Measurements from ENCODE around the gene COL28A1. TPM values are rescaled to one million over a fixed set of nuclear protein-coding genes. Genes with fewer than 3 reads are reported as not detected.

Gene COL28A1
- total and polyA plus RNA-seq, 2 experiments from 2014 or later: 0.31 to 0.70 TPM

- TF ChIP-seq, protein P1, sequence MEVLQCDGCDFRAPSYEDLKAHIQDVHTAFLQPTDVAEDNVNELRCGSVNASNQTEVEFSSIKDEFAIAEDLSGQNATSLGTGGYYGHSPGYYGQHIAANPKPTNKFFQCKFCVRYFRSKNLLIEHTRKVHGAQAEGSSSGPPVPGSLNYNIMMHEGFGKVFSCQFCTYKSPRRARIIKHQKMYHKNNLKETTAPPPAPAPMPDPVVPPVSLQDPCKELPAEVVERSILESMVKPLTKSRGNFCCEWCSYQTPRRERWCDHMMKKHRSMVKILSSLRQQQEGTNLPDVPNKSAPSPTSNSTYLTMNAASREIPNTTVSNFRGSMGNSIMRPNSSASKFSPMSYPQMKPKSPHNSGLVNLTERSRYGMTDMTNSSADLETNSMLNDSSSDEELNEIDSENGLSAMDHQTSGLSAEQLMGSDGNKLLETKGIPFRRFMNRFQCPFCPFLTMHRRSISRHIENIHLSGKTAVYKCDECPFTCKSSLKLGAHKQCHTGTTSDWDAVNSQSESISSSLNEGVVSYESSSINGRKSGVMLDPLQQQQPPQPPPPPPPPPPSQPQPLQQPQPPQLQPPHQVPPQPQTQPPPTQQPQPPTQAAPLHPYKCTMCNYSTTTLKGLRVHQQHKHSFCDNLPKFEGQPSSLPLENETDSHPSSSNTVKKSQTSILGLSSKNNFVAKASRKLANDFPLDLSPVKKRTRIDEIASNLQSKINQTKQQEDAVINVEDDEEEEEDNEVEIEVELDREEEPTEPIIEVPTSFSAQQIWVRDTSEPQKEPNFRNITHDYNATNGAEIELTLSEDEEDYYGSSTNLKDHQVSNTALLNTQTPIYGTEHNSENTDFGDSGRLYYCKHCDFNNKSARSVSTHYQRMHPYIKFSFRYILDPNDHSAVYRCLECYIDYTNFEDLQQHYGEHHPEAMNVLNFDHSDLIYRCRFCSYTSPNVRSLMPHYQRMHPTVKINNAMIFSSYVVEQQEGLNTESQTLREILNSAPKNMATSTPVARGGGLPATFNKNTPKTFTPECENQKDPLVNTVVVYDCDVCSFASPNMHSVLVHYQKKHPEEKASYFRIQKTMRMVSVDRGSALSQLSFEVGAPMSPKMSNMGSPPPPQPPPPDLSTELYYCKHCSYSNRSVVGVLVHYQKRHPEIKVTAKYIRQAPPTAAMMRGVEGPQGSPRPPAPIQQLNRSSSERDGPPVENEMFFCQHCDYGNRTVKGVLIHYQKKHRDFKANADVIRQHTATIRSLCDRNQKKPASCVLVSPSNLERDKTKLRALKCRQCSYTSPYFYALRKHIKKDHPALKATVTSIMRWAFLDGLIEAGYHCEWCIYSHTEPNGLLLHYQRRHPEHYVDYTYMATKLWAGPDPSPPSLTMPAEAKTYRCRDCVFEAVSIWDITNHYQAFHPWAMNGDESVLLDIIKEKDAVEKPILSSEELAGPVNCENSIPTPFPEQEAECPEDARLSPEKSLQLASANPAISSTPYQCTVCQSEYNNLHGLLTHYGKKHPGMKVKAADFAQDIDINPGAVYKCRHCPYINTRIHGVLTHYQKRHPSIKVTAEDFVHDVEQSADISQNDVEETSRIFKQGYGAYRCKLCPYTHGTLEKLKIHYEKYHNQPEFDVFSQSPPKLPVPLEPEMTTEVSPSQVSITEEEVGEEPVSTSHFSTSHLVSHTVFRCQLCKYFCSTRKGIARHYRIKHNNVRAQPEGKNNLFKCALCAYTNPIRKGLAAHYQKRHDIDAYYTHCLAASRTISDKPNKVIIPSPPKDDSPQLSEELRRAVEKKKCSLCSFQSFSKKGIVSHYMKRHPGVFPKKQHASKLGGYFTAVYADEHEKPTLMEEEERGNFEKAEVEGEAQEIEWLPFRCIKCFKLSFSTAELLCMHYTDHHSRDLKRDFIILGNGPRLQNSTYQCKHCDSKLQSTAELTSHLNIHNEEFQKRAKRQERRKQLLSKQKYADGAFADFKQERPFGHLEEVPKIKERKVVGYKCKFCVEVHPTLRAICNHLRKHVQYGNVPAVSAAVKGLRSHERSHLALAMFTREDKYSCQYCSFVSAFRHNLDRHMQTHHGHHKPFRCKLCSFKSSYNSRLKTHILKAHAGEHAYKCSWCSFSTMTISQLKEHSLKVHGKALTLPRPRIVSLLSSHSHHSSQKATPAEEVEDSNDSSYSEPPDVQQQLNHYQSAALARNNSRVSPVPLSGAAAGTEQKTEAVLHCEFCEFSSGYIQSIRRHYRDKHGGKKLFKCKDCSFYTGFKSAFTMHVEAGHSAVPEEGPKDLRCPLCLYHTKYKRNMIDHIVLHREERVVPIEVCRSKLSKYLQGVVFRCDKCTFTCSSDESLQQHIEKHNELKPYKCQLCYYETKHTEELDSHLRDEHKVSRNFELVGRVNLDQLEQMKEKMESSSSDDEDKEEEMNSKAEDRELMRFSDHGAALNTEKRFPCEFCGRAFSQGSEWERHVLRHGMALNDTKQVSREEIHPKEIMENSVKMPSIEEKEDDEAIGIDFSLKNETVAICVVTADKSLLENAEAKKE (CRISPR knock-in tag; IDR thresholded peaks at IDR 0.05): no peak
- TF ChIP-seq ETS1 (IDR thresholded peaks at IDR 0.05) (no peak), CREB1 (CRISPR knock-in tag; IDR thresholded peaks at IDR 0.05; ENCODE audit: low read depth) (no peak), NANOG (IDR thresholded peaks at IDR 0.05; ENCODE audit: borderline replicate concordance) (no peak), STAT1 (IDR thresholded peaks at IDR 0.05; ENCODE audit: unreplicated experiment) (no peak), ZNF331 (CRISPR knock-in tag; IDR thresholded peaks at IDR 0.05; ENCODE audit: low read depth) (no peak)
Measured at GRCh38 chr7:7517754-7518153, 17.9 kb downstream of the COL28A1 start (continued).

DNA sequence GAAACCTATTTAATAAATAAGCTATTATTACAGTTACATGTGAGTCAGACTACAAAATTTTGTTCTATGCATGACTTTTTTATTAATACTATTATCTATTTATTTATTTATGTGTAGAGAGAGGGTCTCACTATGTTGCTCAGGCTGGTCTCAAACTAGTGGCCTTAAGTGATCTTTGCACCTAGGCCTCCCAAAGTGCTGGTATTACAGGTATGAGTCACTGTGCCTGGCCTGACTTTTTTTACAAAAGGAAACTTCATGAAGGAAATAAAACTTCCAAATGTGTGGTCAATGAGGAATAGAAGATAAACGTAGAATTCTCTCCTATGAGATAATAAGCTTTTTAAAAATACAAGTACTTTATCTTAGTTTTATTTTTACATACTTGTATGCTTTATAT, 19.0 kb downstream of the COL28A1 start:
- no peak overlapping the region for H3K27ac Mint-ChIP-seq
- Histone ChIP-seq H2AFZ (no peak overlapping the region), H4K20me1 (replicated peaks; ENCODE audit: insufficient read depth) (no peaks in the 10 kb centered on the region), H3K79me2 (replicated peaks; ENCODE audit: insufficient read depth) (no peaks in the 10 kb centered on the region), H3K4me3 (no peak overlapping the region), H3K27me3 (ENCODE audit: insufficient read depth) (no peaks in the 10 kb centered on the region), H3K9me2 (ENCODE audit: insufficient read depth) (no peaks in the 10 kb centered on the region), H3K4me1 (ENCODE audit: insufficient read depth) (no peaks in the 10 kb centered on the region), H3K36me3 (ENCODE audit: insufficient read depth) (no peaks in the 10 kb centered on the region), H3F3A (replicated peaks; ENCODE audit: low read depth) (no peaks in the 10 kb centered on the region), H3K4me2 (no peak overlapping the region), H3K27ac (ENCODE audit: low read depth) (no peak overlapping the region)
- H3K4me1 Mint-ChIP-seq: peaks cover 9% of the 10 kb centered on the region; the same call in 2 of the 3 replicates
- no peaks in the 10 kb centered on the region for H3K36me3 Mint-ChIP-seq (ENCODE audit: low read depth)
- H3K9me3 Mint-ChIP-seq: no peaks in the 10 kb centered on the region
- no peak overlapping the region for H3K4me3 Mint-ChIP-seq
- DNase-seq (ENCODE audit: low spot score): no peak
- TF ChIP-seq REST (IDR thresholded peaks at IDR 0.05; ENCODE audit: unreplicated experiment): no peak
- TF ChIP-seq ETS1 (IDR thresholded peaks at IDR 0.05): no peak
- no peak for TF ChIP-seq EZH2phosphoT487 (IDR thresholded peaks at IDR 0.05; ENCODE audit: unreplicated experiment)
- H3K27me3 Mint-ChIP-seq (ENCODE audit: insufficient read depth, low read depth, poor library complexity): no peaks in the 10 kb centered on the region
- ATAC-seq: no peak
